ENCODE results near the gene PRICKLE4. TPM values are rescaled to one million over a fixed set of nuclear protein-coding genes. Genes with fewer than 3 reads are reported as not detected.
A peak's percentile ranks its signal among the peaks of the same experiment; 100 is the strongest.

PRICKLE4 gene
- total and polyA plus RNA-seq, 2 of the 13 experiments (the other 11 are each of a cell fraction or from before 2014, with no cell fraction given): 0.92 to 1.2 TPM

DNA sequence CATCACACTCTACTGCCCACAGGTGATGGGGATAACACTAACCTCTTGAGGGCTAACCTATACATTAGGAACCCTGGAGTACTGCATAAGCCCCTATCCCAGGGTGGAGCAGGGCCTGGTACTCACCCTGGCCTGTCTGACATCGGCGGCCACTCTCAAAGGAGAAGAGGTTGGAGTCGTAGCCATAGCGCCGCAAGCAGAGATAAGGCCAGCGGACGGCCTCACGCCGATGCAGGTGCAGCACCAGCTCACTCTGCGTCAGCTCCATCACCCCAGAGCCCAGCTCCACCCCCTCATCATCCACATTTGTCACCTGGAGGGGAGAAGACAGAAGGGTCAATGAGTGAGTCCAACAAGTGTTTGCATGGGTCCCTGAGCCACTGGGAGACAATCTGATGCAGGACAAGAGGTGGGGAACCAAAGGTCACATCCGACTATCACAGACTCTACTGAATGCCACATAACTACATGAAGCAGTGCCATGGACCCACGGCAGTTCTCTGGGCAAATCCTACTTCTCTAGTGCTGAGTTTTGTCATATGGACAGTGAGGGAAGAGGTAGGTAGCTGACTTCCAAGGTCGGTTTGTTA is 5.2 kb upstream of the PRICKLE4 start (continued):
- TF ChIP-seq, protein P1, sequence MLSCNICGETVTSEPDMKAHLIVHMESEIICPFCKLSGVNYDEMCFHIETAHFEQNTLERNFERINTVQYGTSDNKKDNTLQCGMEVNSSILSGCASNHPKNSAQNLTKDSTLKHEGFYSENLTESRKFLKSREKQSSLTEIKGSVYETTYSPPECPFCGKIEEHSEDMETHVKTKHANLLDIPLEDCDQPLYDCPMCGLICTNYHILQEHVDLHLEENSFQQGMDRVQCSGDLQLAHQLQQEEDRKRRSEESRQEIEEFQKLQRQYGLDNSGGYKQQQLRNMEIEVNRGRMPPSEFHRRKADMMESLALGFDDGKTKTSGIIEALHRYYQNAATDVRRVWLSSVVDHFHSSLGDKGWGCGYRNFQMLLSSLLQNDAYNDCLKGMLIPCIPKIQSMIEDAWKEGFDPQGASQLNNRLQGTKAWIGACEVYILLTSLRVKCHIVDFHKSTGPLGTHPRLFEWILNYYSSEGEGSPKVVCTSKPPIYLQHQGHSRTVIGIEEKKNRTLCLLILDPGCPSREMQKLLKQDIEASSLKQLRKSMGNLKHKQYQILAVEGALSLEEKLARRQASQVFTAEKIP (CRISPR knock-in tag; IDR thresholded peaks at IDR 0.05; ENCODE audit: borderline replicate concordance): no peak
- no peak for TF ChIP-seq ZNF354B (CRISPR knock-in tag; IDR thresholded peaks at IDR 0.05)
- TF ChIP-seq SATB2 (CRISPR knock-in tag; IDR thresholded peaks at IDR 0.05): no peak
- TF ChIP-seq, protein P2, sequence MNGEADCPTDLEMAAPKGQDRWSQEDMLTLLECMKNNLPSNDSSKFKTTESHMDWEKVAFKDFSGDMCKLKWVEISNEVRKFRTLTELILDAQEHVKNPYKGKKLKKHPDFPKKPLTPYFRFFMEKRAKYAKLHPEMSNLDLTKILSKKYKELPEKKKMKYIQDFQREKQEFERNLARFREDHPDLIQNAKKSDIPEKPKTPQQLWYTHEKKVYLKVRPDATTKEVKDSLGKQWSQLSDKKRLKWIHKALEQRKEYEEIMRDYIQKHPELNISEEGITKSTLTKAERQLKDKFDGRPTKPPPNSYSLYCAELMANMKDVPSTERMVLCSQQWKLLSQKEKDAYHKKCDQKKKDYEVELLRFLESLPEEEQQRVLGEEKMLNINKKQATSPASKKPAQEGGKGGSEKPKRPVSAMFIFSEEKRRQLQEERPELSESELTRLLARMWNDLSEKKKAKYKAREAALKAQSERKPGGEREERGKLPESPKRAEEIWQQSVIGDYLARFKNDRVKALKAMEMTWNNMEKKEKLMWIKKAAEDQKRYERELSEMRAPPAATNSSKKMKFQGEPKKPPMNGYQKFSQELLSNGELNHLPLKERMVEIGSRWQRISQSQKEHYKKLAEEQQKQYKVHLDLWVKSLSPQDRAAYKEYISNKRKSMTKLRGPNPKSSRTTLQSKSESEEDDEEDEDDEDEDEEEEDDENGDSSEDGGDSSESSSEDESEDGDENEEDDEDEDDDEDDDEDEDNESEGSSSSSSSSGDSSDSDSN (CRISPR knock-in tag; IDR thresholded peaks at IDR 0.05): 0 out of 2 replicates have a peak, but pooled peaks have one; percentile 17
- TF ChIP-seq, protein P3, sequence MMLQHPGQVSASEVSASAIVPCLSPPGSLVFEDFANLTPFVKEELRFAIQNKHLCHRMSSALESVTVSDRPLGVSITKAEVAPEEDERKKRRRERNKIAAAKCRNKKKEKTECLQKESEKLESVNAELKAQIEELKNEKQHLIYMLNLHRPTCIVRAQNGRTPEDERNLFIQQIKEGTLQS (CRISPR knock-in tag; IDR thresholded peaks at IDR 0.05): no peak
- no peak for TF ChIP-seq ZNF678 (CRISPR knock-in tag; IDR thresholded peaks at IDR 0.05)
- TF ChIP-seq ZFP36L2 (CRISPR knock-in tag; IDR thresholded peaks at IDR 0.05): no peak
- TF ChIP-seq BATF2 (CRISPR knock-in tag; IDR thresholded peaks at IDR 0.05): no peak
- no peak for TF ChIP-seq SUZ12 (IDR thresholded peaks at IDR 0.05; ENCODE audit: low read depth, low read length)
- TF ChIP-seq ZMYM3 (CRISPR knock-in tag; IDR thresholded peaks at IDR 0.05): no peak
- TF ChIP-seq, protein P4, sequence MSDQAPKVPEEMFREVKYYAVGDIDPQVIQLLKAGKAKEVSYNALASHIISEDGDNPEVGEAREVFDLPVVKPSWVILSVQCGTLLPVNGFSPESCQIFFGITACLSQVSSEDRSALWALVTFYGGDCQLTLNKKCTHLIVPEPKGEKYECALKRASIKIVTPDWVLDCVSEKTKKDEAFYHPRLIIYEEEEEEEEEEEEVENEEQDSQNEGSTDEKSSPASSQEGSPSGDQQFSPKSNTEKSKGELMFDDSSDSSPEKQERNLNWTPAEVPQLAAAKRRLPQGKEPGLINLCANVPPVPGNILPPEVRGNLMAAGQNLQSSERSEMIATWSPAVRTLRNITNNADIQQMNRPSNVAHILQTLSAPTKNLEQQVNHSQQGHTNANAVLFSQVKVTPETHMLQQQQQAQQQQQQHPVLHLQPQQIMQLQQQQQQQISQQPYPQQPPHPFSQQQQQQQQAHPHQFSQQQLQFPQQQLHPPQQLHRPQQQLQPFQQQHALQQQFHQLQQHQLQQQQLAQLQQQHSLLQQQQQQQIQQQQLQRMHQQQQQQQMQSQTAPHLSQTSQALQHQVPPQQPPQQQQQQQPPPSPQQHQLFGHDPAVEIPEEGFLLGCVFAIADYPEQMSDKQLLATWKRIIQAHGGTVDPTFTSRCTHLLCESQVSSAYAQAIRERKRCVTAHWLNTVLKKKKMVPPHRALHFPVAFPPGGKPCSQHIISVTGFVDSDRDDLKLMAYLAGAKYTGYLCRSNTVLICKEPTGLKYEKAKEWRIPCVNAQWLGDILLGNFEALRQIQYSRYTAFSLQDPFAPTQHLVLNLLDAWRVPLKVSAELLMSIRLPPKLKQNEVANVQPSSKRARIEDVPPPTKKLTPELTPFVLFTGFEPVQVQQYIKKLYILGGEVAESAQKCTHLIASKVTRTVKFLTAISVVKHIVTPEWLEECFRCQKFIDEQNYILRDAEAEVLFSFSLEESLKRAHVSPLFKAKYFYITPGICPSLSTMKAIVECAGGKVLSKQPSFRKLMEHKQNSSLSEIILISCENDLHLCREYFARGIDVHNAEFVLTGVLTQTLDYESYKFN (CRISPR knock-in tag; conservative IDR thresholded peaks at IDR 0.05): 0 out of 2 replicates have a peak, but pooled peaks have one; percentile 5
- TF ChIP-seq ERF (CRISPR knock-in tag; IDR thresholded peaks at IDR 0.05): no peak
- TF ChIP-seq MNT (IDR thresholded peaks at IDR 0.05): no peak
- TF ChIP-seq TBX3 (IDR thresholded peaks at IDR 0.05; ENCODE audit: borderline replicate concordance): no peak
- TF ChIP-seq ZNF891 (CRISPR knock-in tag; IDR thresholded peaks at IDR 0.05): 0 out of 2 replicates have a peak, but pooled peaks have one; percentile 48
- TF ChIP-seq ZMYM2 (CRISPR knock-in tag; IDR thresholded peaks at IDR 0.05): no peak
- no peak for TF ChIP-seq MYNN (CRISPR knock-in tag; IDR thresholded peaks at IDR 0.05; ENCODE audit: low read depth)
- TF ChIP-seq CHD2 (IDR thresholded peaks at IDR 0.05; ENCODE audit: low read depth, low read length): no peak
- no peak for TF ChIP-seq EZH2 (conservative IDR thresholded peaks at IDR 0.05; ENCODE audit: low read depth, low read length)
- TF ChIP-seq ADNP (CRISPR knock-in tag; IDR thresholded peaks at IDR 0.05): no peak
- TF ChIP-seq ZNF749 (CRISPR knock-in tag; IDR thresholded peaks at IDR 0.05; ENCODE audit: borderline replicate concordance): no peak

Measured in HepG2 (cell line).